Measurements from ENCODE around the gene PERM1.

The PERM1 gene

DNA sequence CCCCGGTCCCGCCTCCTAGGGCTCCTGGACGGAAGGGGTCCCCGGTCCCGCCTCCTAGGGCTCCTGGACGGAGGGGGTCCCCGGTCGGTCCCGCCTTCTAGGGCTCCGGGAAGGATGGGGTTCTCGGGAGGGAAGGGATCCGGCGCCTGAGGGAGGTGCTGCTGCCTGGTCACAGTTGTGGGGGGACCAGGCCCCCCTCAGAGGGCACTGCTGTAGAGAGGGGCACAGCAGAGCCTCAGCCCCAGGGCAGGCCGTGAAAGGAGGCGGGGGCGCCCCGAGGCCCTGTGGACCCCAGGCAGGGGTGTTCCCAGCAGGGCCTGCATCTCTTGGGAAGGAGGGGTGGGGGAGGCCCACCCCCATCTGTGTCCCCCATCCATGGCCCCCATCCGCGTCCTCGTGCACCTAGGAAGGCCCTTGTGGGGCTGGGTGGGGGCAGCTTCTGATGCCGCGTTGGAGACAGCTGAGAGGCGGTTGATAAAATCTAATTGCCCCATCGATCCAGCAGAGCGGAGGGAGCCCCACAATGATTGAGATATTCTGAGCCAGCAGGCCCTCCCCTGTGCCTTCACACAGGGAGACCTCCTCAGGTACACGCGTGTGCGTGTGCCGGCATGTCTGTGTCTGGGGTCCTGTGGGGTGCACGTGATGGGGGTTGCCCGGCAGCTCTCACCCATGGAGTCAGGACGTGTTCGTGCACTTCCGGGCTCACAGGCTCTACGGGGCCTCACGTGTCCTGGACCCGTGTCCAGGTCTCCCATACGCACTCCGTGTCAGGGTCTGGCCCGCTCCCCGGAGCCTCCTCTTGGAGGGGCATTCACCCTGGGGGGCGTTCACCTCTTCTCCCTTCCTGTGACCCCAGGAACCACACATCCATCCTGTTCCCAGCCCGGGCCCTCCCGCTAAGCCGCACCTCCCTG is 45.3 kb downstream of the PERM1 start:
- in situ Hi-C loops (cut with MboI; ENCODE audit: low sequenced_read_pairs): no loop called here

DNA sequence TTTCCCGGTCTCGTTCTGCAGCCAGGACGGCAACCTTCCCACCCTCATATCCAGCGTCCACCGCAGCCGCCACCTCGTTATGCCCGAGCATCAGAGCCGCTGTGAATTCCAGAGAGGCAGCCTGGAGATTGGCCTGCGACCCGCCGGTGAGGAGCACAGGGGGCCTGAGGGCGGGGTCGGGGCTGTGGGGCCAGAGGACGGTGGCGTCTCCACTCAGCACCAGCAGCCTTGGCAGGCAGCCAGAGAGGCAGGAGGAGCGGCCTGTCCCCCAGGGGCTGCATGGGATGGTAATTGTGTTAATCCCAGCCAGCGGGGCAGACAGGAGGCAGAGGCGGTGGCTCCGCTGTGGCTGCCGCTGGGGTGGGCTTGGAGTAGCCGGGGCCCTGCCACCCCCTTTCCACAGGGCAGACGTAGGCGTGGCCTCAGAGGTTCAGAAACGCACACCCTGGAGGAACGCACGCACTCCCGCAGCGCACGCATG is 46.1 kb downstream of the PERM1 start:
- in situ Hi-C loops (cut with MboI; ENCODE audit: low sequenced_read_pairs): no loop called here

DNA sequence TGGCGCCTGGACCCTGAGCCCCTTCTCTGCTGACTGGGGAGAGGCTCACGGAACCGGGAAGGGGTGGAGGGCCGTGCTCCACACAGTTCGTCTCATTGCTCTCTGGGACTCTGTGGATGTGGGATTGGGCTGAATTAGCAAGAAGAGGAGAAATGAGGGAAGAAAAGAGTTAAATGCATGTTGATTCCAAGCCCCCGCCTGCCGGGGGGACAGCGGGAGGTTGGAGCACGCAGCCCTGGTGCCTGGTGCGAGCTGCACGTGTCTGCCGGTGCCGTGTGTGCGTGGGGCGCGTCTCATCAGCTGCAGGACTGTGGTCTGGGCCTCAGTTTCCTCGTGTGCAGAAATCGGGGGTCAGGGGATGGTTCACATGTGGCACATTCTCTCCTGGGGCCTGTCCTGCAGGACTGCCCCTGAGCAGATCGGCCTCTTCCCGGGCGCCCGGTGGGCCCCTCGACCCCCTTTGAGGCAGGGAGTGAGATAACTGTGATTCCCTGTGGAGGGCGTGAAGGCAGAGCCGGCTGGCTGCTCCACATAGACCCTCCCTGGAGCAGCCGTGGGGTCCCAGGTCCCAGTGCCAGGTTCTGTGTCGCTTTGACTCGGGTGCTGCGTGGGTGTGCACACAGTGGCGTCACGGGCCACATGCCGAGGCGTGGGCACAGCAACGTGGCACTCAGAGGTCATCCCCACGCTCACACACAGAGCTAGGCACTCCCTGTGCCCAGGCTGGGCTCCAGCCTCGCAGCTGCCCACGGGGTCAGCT is 46.7 kb downstream of the PERM1 start:
- in situ Hi-C loops (cut with MboI; ENCODE audit: low sequenced_read_pairs): no loop called here

DNA sequence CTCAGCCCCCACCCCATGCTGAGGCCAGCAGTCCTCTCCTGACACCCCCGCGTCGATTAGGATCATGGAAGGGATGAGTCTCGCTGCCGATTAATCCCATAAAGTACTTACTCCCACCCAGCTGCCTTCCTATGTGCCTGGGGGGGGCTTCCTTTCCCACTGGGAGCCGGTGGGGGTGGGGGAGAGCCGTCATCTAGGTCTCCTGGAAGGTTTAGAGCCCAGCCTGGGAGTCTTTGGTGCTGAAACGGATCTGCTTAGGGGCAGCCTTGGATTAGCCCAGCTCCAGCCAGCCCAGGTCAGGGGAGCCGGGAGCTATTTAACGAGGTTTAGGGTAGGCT is 48.3 kb downstream of the PERM1 start:
- in situ Hi-C loops (cut with MboI; ENCODE audit: low sequenced_read_pairs): no loop called here

DNA sequence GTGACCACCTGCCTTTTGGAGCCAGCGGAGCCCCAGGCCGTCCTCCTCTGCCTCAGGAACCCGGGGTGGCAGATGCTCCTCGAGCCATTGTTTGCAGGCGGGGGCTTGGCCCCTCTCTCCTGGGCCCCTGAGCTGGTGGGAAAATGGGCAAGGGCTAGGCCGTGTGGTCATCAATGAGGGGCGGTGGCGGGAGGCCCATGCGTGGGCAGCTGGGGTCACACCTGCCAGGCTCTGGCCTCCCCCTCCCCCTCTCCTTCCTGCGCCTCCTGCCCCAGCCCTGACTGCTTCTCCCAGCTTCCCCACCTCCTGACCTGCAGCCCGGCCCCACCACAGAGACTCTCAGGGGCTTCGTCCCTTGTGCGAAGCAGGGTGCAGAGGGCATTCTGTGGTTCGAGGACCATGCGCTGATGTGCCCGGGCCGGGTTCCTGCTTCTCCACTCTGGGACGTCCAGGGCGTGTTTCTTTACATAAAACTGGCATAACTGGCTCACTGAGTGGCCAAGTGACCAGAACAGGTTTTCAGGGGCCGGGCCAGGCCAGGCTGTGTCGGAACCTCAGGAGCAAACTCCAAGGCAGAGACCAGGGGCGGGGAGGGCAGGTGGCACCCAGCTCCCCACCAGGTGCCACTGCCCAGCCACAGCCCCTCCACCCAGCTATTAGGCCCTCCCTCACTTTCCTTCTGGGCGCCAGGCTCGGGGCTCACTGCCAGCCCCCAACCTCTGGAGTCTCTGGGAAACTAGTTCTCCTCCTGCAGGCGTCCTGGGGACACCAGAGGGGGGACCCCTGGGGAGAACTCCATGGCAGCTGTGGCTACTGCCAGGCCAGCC is 48.9 kb downstream of the PERM1 start:
- in situ Hi-C loops (cut with MboI; ENCODE audit: low sequenced_read_pairs): no loop called here

DNA sequence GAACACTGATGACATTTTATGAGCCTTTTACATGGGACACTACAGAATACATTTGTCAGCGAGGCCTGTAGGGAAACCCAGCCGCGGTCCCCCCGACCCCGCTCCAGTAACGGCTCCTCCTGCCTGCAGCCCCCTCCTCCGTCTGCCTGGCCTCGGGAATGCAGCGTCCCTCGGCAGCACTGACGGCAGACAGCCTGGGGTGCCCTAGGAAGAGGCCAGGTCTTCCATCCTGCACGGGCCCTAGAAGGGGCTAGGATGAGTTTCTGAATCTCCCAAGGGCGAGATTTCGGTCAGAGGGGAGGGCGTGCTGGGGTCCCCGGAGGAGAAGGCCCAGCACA is 49.8 kb downstream of the PERM1 start:
- in situ Hi-C loops (cut with MboI; ENCODE audit: low sequenced_read_pairs): no loop called here

DNA sequence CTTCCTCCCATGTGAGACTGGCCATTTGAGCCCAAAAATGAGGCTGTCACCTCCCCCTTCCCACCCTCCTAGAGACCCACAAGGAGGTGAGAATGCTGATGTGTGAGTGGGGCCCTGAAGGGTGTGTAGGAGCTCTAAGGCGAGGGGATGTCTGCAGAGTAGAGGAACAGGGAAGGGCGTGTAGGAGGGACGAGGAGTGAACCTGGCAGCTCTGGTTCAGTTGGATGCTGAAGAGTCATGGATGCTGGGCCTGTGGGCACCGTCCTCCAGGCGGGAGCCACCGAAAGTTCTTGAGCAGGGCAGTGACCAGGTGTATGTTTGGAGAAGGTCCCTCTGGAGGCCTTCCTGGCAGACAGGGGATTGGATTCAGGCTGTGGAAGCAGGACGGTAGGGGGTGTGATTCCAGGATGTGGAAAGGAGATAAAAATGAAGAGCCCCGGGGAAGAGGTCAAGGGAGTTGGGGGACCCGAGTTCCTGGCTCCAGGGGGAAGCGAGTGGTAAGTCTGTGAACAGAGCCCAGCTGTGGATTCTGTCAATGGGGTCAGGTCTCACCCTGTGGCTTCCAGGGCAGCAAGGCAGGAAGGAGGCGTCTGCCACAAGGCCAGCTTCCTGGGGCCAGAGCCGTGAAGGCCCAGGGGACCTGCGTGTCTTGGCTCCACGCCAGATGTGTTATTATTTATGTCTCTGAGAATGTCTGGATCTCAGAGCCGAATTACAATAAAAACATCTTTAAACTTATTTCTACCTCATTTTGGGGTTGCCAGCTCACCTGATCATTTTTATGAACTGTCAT is 50.3 kb downstream of the PERM1 start:
- in situ Hi-C loops (cut with MboI; ENCODE audit: low sequenced_read_pairs): no loop called here

DNA sequence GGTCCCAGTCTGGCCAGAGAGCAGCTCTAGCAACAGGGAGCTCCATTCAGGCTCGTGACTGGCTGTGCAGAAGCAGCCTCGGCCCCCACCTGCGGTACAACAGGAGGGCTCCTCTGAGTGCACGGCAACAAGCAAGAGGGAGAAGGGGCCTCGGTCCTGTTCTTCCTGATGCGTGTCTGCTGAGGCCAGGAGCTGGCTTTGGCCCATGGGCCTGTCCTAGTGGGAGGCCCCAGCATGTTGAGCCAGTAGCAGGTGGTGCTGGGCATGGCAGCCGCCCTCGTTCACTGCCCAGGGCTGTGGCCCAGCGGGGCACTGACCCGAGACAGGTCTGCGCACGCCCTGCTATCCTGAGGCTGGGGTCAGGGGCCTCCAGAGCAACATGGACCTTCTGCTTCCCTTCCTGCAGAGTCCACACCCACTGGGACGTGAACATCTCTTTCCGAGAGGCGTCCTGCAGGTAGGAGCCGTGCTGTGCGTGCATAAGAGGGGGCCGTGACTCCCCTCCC is 51.2 kb downstream of the PERM1 start:
- in situ Hi-C loops (cut with MboI; ENCODE audit: low sequenced_read_pairs): no loop called here

DNA sequence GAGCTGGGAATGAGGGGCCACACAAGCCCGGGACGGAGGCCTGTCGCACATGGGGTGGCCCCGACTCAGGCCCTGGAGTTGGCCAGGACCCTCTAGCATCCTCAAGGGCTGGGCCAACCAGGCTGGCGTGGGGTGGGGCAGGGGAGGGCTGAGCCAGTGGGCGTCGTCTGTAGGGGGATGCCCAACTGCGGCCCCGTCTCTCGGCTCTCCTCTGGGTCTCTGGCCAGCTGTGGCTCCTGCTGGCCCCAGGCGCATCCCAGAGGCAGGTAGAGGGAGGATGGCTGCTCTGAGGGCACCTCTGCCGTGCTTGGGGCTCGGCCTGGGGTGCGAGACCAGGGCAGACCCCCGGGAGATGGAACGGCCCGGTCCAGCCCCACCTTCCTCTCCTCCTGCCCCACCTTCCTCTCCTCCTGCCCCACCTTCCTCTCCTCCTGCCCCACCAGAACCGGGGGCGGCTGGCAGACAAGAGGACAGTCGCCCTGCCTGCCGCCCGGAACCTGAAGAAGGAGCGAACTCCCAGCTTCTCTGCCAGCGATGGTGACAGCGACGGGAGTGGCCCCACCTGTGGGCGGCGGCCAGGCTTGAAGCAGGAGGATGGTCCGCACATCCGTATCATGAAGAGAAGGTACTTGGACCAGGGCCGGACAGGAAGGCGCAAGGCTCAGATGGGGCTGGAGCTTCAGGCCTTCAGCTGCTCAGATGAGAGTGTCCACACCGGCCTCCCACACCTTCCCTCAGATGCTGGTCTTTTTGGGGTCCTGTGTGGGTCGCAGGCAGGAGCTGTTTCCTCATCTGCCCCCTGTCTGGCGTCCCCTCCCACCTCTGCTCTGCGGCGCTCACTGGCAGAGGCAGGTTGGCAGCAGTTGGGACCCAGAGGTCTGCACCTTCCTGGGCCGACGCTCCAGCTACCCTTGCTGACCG is 51.9 kb downstream of the PERM1 start:
- in situ Hi-C loops (cut with MboI; ENCODE audit: low sequenced_read_pairs): no loop called here

DNA sequence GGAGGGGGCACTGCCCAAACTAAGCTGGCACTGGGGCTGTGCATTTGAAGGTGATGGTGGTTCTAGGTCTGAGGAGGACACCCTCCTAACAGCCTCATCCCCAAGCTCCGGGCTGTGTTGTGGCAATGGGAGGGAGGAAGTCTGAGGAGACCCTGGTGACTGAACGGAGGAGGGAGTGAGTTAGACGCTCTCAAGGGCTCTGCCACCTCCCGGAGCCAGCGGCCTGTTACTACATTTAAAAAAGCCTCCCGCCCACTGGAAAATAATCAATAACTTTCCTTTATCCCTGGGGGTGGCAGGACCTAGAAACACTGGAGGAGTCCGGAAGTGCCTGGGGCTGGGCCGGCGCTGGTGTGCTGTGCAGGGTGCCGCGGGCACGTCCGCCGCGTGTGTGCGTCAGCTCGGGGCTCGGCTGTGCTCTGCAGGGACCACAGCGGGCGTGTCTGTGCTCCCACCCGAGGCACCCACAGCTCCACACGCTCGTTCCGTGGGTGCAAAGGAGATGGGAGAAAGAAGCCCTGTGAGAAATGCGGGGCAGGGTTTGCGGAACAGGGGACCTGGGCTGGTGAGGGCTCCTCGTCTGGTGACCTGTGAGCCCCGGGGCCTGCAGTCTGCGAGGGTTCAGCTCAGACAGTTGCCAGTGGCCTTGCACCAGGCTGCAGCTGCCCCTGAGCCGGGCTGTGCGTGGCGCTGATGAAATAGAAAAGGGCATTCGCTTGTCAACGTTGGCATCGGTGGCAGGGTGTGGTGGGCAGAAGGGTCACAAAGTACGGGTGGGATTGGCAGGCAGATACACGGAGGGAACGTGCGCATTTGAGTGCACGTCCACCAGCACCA is 52.9 kb downstream of the PERM1 start:
- in situ Hi-C loops (cut with MboI; ENCODE audit: low sequenced_read_pairs): no loop called here

DNA sequence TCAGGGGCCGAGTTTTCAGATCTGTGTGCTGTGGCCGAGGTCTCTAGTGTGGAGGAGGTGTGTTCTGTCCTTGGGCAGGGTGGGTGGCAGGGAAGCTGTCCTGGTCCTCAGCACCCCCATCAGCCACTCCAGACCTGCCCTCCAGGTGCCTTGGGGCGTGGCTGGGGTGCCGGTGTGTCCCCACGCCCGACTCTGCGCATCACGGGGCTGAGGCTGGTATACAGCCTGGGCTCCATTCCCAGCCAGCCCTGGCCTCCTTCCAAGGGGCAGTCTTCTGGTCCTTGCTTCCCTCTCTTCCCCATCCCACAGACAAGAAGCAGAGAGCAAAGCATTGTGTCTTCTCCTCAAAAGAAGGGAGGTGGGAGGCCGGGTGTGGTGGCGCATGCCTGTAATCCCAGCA is 54.1 kb downstream of the PERM1 start:
- in situ Hi-C loops (cut with MboI; ENCODE audit: low sequenced_read_pairs): no loop called here

DNA sequence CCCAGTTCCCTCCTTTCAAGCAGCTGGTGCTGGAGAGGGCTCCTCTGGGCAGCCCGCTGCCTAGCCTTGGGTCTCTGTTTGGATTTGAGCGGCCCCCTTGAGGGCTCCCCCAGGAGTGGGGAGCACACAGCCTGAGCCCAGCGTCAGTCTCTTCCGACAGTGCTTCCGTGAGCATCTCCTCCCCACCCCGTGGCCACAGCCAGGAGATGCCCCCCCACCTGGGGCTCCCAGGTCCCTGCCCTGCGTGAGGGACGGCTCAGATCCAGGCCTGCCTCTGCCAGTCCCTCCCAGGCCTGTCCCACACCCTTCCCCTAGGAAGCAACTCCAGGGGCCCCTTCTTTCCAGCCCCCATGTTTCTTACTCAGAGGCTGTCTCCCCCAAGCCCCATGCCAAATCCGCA is 54.7 kb downstream of the PERM1 start:
- in situ Hi-C loops (cut with MboI; ENCODE audit: low sequenced_read_pairs): no loop called here

DNA sequence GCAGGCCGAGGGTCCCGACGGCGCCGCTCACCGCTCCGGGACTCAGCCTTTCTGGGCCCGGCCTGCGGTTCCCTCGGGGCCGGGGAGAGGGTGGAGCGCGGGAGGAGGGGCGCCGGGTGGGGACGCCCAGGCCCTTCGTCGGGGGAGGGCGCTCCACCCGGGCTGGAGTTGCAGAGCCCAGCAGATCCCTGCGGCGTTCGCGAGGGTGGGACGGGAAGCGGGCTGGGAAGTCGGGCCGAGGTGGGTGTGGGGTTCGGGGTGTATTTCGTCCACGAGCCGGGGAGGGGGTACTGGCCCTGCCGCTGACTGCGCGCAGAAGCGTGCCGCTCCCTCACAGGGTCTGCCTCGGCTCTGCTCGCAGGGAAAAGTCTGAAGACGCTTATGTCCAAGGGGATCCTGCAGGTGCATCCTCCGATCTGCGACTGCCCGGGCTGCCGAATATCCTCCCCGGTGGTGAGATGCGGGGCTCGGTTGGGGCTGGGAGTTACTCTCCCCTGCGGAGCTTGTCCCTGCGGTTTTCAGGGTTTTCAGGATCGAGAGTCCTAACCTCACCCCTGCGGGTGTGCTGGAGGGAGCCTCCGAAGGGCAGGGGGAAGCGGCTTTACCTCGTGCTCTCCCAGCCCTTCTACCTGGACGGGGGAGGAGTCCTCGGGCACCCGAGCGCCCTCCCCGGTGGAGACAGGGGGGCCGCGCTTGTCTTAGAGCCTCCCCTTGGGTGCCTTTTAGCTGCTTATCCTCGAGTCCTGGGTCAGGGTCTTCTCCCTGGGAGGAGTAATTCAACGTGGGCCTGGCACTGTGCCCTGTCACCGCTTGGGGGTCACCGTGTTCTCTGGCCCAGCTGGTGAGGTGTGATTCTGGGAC is 56.1 kb downstream of the PERM1 start:
- in situ Hi-C loops (cut with MboI; ENCODE audit: low sequenced_read_pairs): no loop called here

Data from HL-60/S4 (cell line).